Transverse colon (tissue), 4 donors: ENCODE results near the gene RNFT2. TPM values are rescaled to one million over a fixed set of nuclear protein-coding genes. Genes with fewer than 3 reads are reported as not detected.
A peak's percentile ranks its signal among the peaks of the same experiment; 100 is the strongest.

Experiments used
- DNase-seq: peaks from one replicate; pipeline ENCODE4 v3.0.0-alpha.2; 2019
- H3K27ac ChIP-seq, 4 donors: fragments of 200-600 bp; sonication (generic); 2 replicates each; pipeline ENCODE4 v1.5.1; 2016 to 2018; ENCODE audit warnings: inconsistent platforms in 4 of 4
- H3K27me3 ChIP-seq: fragments of 200-600 bp; sonication (generic); 2 replicates; pipeline ENCODE4 v1.5.1; 2017; ENCODE audit warnings: inconsistent platforms
- H3K36me3 ChIP-seq, 4 donors: fragments of 200-600 bp; sonication (generic); 2 replicates each; pipeline ENCODE4 v1.5.1; 2017 to 2019; ENCODE audit warnings: inconsistent platforms in 4 of 4
- H3K4me1 ChIP-seq, 4 donors: fragments of 200-600 bp; sonication (generic); 2 replicates each; pipeline ENCODE4 v1.5.1; 2017 to 2020; ENCODE audit warnings: inconsistent platforms in 4 of 4
- H3K4me3 ChIP-seq, 4 donors: fragments of 200-600 bp; sonication (generic); 1 replicate in 1 of 4; 2 replicates in 3 of 4; pipeline versions ENCODE4 v1.5.1 to v1.6.1; 2017 to 2019; ENCODE audit warnings: inconsistent platforms in 4 of 4
- H3K9me3 ChIP-seq, 2 donors: fragments of 200-600 bp; sonication (generic); 2 replicates each; pipeline ENCODE4 v1.5.1; 2017 to 2019; ENCODE audit warnings: inconsistent platforms in 2 of 2
- CTCF ChIP-seq, 5 experiments: fragments of 200-600 bp in 3 of 5; fragments of 450-650 bp in 2 of 5; sonication (generic) in 3 of 5; IDR thresholded peaks; 1 replicate in 2 of 5; 2 replicates in 3 of 5; pipeline ENCODE4 v1.5.1; 2016 to 2017; ENCODE audit warnings: antibody characterized with exemption in 5 of 5, inconsistent platforms in 3 of 5, mild to moderate bottlenecking in 2 of 5, moderate library complexity in 1 of 5
- EP300 ChIP-seq: sonication (generic); formaldehyde crosslinking; IDR thresholded peaks from one replicate; pipeline ENCODE4 v1.6.1; 2017; ENCODE audit warnings: antibody characterized with exemption, low read depth
- POLR2A ChIP-seq: fragments of 450-650 bp; IDR thresholded peaks from one replicate; pipeline ENCODE4 v1.6.1; 2016; ENCODE audit warnings: antibody characterized with exemption, mild to moderate bottlenecking, moderate library complexity
- POLR2AphosphoS5 ChIP-seq, 3 donors: sonication (generic); formaldehyde crosslinking; IDR thresholded peaks; one replicate each; pipeline ENCODE4 v1.6.1; 2016; ENCODE audit warnings: antibody characterized with exemption in 3 of 3
- WGBS, 2 donors: methylation state at CpG; one replicate each; pipeline ENCODE4 v1.1.5; 2018; ENCODE audit warnings: low coverage in 1 of 2; 5-methylcytosine and 5-hydroxymethylcytosine counted together
- in situ Hi-C, 4 donors: fragments of 200-750 bp; cut with MboI; loops; one replicate each; pipeline versions ENCODE4 v1.15.0 to v1.15.1; 2017; ENCODE audit warnings: low sequenced_read_pairs in 3 of 4, low pct_ligation_motif_present in 1 of 4, low pct_unique_long_range_greater_than_20kb in 1 of 4
- intact Hi-C: fragments of 100-400 bp; cut with DNase I; formaldehyde crosslinking; loops from one replicate; pipeline ENCODE4 v1.15.1; 2023; ENCODE audit warnings: low total_unique reads
- total RNA-seq, 4 donors: library from RNA; depleted of rRNA; stranded (reverse); fragments of >200 nt; gene quantifications; one replicate each; pipeline ENCODE4 v1.1.0, GENCODE V29; 2016

The RNFT2 gene
- total RNA-seq, 4 donors from 2014 or later = 0.20 to 1.1 (median 0.68) TPM; not detected in 1

GRCh38 chr12:116849216-116849615, 111.1 kb downstream of the RNFT2 start:
- H3K27me3 ChIP-seq = peaks cover 4% of the 10 kb centered on the region
- no peaks in the 10 kb centered on the region for H3K36me3 ChIP-seq
- intact Hi-C loops (no loop called here), in situ Hi-C loops (no loop called here)
- H3K4me3 ChIP-seq = no peak overlapping the region
- H3K27ac ChIP-seq = no peak overlapping the region
- no peaks in the 10 kb centered on the region for H3K4me1 ChIP-seq
- DNase-seq = no peak
- TF ChIP-seq EP300 (no peak), POLR2AphosphoS5 (IDR thresholded peaks at IDR 0.05) (no peak), CTCF (IDR thresholded peaks at IDR 0.05) (no peak), POLR2A (no peak)
- no peaks in the 10 kb centered on the region for H3K9me3 ChIP-seq
- WGBS, 2 donors = 83 to 96% methylated on average over 2 to 21 of the region's 23 CpGs

- in situ Hi-C loops = no loop called here
- peaks cover 11% of the 10 kb centered on the region for H3K27me3 ChIP-seq
- peaks cover 0 to 18% (median 11%) of the 10 kb centered on the region in 4 donors for H3K4me1 ChIP-seq
Observed at GRCh38 chr12:116852303-116852702, 114.2 kb downstream of the RNFT2 start.

GRCh38 chr12:116853507-116853906, 115.4 kb downstream of the RNFT2 start:
- Histone ChIP-seq H3K27me3 (peaks cover 17% of the 10 kb centered on the region), H3K36me3 (no peaks in the 10 kb centered on the region), H3K27ac (no peak overlapping the region), H3K4me1 (peaks cover 0 to 19% (median 12%) of the 10 kb centered on the region in 4 donors), H3K9me3 (no peaks in the 10 kb centered on the region), H3K4me3 (no peak overlapping the region)
- 61% methylated on average over 5 of the region's 5 CpGs; no CpG with 5 or more reads in 1 of the 2 donors for WGBS, 2 donors
- in situ Hi-C loops = no loop called here
- no peak for DNase-seq
- no peak for TF ChIP-seq EP300
- TF ChIP-seq CTCF (IDR thresholded peaks at IDR 0.05) = no peak
- no peak for TF ChIP-seq POLR2AphosphoS5 (IDR thresholded peaks at IDR 0.05)
- no peak for TF ChIP-seq POLR2A
- intact Hi-C loops = no loop called here

More at GRCh38 chr12:116852303-116852702, 114.2 kb downstream of the RNFT2 start:
- Histone ChIP-seq H3K9me3 (no peaks in the 10 kb centered on the region), H3K27ac (no peak overlapping the region), H3K36me3 (no peaks in the 10 kb centered on the region), H3K4me3 (no peak overlapping the region)
- WGBS, 2 donors = 94% methylated on average over 6 of the region's 6 CpGs; no CpG with 5 or more reads in 1 of the 2 donors
- DNase-seq = no peak
- intact Hi-C loops = no loop called here
- TF ChIP-seq POLR2A (no peak), CTCF (IDR thresholded peaks at IDR 0.05) (no peak), POLR2AphosphoS5 (IDR thresholded peaks at IDR 0.05) (no peak), EP300 (no peak)

- in situ Hi-C loops (no loop called here), intact Hi-C loops (no loop called here)
- TF ChIP-seq POLR2AphosphoS5 (IDR thresholded peaks at IDR 0.05) (no peak), CTCF (IDR thresholded peaks at IDR 0.05) (no peak), POLR2A (no peak), EP300 (no peak)
- no peaks in the 10 kb centered on the region for H3K9me3 ChIP-seq
- H3K4me3 ChIP-seq = no peak overlapping the region
- H3K27me3 ChIP-seq = peaks cover 17% of the 10 kb centered on the region
- peaks cover 0 to 20% (median 12%) of the 10 kb centered on the region in 4 donors for H3K4me1 ChIP-seq
- 66 to 75% methylated on average over 5 to 16 of the region's 16 CpGs for WGBS, 2 donors
- H3K27ac ChIP-seq = peak overlapping the region; percentile 32 to 68 (median 56)
- DNase-seq = peak; percentile 85
- no peaks in the 10 kb centered on the region for H3K36me3 ChIP-seq
Observed at GRCh38 chr12:116855744-116856470, 117.8 kb downstream of the RNFT2 start.
